Testis (tissue), 2 donors: Measurements from ENCODE around the gene SIGLEC11.

Experiments used
- CTCF ChIP-seq, 3 experiments: fragments of 450-650 bp in 2 of 3; fragments of 200-600 bp in 1 of 3; sonication (generic) in 1 of 3; IDR thresholded peaks; one replicate each; pipeline ENCODE4 v1.5.1; 2016 to 2019; ENCODE audit warnings: antibody characterized with exemption in 3 of 3, mild to moderate bottlenecking in 2 of 3, moderate library complexity in 1 of 3
- POLR2A ChIP-seq: fragments of 450-650 bp; IDR thresholded peaks from one replicate; pipeline ENCODE4 v1.6.1; 2017; ENCODE audit warnings: antibody characterized with exemption, mild to moderate bottlenecking, moderate library complexity

DNA sequence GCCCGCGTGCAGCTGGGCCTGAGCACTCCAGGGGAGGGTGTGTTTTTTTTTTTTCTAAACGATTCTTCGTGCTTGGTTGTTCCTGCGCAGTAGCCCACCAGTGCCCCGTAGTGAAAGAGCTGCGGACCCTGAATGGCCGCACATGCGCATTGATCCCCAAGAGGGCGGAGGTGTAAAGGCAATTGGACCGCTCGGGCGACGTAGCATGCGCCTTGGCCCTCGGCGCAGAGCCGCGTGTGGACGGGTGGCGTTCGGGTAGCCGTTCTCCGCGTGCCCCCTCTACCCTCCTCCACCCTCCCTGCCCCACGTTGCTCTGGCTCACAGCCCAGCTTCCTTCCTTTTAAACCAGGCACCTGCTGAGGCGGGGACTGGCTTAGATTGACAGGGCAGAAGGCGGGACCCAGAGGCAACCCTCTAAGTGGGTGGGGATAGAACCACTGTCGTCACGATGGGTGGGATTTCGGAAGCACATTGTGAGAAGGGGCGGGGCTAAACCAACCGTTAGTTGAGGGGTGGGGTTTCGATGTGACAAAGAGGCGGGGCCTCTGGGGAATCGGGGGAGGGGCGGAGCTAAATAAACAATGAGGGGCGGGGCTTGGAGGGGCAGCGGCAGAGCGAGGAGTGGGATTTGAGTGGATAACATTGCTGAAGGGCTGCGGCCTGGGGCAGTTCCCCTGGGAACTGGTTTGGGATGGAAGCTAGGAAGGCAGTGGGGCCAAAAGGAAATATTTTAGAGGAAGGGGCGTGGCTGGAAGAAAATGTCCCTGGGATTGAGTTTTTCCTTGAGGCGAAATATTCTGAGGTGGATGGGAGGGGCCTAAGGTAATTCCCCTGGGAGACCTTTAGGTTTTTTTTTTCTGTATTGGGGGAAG lies 31.1 kb downstream of the SIGLEC11 start:
- no peak for TF ChIP-seq POLR2A
- TF ChIP-seq CTCF (IDR thresholded peaks at IDR 0.05), result no peak
